Measurements from ENCODE around the gene GNPDA2.

DNA sequence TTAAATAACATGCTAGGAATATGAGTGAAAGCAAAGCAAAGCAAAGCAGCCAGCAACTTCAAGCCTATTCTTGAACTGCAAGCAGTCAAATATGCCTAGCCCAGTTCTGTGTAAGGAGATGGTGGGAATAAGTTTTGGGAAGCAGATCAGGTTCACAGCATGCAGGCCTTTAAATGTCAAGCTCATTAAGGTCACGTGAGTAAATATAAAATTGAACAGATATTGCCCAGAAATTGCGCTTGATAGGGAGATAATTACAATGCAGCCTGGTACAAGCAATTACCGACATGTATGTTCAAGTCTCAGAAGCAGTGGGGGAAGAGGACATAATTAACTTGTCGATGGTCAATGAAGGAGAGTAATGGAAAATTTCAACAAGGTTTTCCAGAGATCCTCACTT, 6.0 kb downstream of the GNPDA2 start:
- TF ChIP-seq CBX5 (IDR thresholded peaks at IDR 0.05; ENCODE audit: borderline replicate concordance, low read depth): no peak
- no peak for TF ChIP-seq NFIC (IDR thresholded peaks at IDR 0.05)
- no peak for TF ChIP-seq RFX5 (IDR thresholded peaks at IDR 0.05; ENCODE audit: low read depth, low read length)
- TF ChIP-seq EZH2 (IDR thresholded peaks at IDR 0.05; ENCODE audit: borderline replicate concordance, low read depth, low read length): no peak
- no peak for TF ChIP-seq THRAP3 (IDR thresholded peaks at IDR 0.05; ENCODE audit: borderline replicate concordance)
- no peak for TF ChIP-seq BHLHE40 (IDR thresholded peaks at IDR 0.05; ENCODE audit: low read length)
- TF ChIP-seq, protein P1, sequence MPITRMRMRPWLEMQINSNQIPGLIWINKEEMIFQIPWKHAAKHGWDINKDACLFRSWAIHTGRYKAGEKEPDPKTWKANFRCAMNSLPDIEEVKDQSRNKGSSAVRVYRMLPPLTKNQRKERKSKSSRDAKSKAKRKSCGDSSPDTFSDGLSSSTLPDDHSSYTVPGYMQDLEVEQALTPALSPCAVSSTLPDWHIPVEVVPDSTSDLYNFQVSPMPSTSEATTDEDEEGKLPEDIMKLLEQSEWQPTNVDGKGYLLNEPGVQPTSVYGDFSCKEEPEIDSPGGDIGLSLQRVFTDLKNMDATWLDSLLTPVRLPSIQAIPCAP (CRISPR knock-in tag; IDR thresholded peaks at IDR 0.05; ENCODE audit: borderline replicate concordance): no peak
- TF ChIP-seq, protein P2, sequence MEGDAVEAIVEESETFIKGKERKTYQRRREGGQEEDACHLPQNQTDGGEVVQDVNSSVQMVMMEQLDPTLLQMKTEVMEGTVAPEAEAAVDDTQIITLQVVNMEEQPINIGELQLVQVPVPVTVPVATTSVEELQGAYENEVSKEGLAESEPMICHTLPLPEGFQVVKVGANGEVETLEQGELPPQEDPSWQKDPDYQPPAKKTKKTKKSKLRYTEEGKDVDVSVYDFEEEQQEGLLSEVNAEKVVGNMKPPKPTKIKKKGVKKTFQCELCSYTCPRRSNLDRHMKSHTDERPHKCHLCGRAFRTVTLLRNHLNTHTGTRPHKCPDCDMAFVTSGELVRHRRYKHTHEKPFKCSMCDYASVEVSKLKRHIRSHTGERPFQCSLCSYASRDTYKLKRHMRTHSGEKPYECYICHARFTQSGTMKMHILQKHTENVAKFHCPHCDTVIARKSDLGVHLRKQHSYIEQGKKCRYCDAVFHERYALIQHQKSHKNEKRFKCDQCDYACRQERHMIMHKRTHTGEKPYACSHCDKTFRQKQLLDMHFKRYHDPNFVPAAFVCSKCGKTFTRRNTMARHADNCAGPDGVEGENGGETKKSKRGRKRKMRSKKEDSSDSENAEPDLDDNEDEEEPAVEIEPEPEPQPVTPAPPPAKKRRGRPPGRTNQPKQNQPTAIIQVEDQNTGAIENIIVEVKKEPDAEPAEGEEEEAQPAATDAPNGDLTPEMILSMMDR (IDR thresholded peaks at IDR 0.05 in 2 of 3, conservative IDR thresholded peaks at IDR 0.05 in 1 of 3; ENCODE audit: insufficient read depth in 2 of 3, low read depth in 1 of 3, low read length in 3 of 3): no peak
- no peak for TF ChIP-seq GATAD2A (IDR thresholded peaks at IDR 0.05)
- TF ChIP-seq NR1H2 (CRISPR knock-in tag; IDR thresholded peaks at IDR 0.05): no peak
- TF ChIP-seq STAG1 (CRISPR knock-in tag; IDR thresholded peaks at IDR 0.05; ENCODE audit: borderline replicate concordance): no peak
- no peak for TF ChIP-seq ZNF3 (CRISPR knock-in tag; IDR thresholded peaks at IDR 0.05)
- no peak for TF ChIP-seq ETV5 (CRISPR knock-in tag; IDR thresholded peaks at IDR 0.05; ENCODE audit: low read depth)

All from K562 (cell line).